ENCODE measurements around the gene ANKRD2. TPM values are rescaled to one million over a fixed set of nuclear protein-coding genes. Genes with fewer than 3 reads are reported as not detected.

Gene ANKRD2
- polyA plus RNA-seq, 1 experiment: 0.05 TPM

DNA sequence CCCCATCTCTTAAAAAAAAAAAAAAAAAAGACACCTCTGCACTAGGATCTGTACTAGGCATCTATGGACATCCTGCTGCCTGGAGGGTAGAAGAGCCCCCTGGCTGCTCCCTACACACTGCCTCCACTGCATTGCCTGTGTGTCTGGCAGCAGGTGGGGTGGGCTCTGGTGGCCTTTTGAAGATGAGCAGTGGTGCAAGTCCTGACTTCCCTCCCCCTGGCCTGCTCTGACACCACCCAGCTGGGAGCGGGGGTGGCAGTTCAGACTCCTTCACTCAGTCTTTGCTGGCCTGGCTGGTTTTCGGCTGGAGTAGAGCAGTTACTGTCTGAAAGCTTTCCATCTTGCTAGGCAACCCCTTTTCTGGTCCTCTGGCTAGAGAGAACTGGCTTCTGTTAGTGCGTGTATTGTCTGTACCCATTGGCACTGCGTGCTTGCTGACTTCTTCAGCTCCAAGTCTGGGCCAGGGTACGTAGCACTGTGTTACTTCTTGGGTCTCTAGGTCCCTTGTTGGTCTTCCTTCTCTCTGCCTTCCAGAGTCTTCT is 34.6 kb downstream of the ANKRD2 start:
- no peak for DNase-seq (ENCODE audit: low read depth, low spot score)
- no peak overlapping the region for H3K27ac ChIP-seq (ENCODE audit: low read depth, low read length)
- no peaks in the 10 kb centered on the region for H3K9me3 ChIP-seq (ENCODE audit: control insufficient read depth, insufficient read depth, low read length)
- POLR2A ChIA-PET: no interaction called here
- TF ChIP-seq, protein P1, sequence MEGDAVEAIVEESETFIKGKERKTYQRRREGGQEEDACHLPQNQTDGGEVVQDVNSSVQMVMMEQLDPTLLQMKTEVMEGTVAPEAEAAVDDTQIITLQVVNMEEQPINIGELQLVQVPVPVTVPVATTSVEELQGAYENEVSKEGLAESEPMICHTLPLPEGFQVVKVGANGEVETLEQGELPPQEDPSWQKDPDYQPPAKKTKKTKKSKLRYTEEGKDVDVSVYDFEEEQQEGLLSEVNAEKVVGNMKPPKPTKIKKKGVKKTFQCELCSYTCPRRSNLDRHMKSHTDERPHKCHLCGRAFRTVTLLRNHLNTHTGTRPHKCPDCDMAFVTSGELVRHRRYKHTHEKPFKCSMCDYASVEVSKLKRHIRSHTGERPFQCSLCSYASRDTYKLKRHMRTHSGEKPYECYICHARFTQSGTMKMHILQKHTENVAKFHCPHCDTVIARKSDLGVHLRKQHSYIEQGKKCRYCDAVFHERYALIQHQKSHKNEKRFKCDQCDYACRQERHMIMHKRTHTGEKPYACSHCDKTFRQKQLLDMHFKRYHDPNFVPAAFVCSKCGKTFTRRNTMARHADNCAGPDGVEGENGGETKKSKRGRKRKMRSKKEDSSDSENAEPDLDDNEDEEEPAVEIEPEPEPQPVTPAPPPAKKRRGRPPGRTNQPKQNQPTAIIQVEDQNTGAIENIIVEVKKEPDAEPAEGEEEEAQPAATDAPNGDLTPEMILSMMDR (IDR thresholded peaks at IDR 0.05; ENCODE audit: low read depth, low read length): no peak
- no peaks in the 10 kb centered on the region for H3K27me3 ChIP-seq (ENCODE audit: control insufficient read depth, insufficient read depth, low read length)
- no peak overlapping the region for H3K4me3 ChIP-seq (ENCODE audit: low read depth, low read length)
- CTCF ChIA-PET: interaction anchor here (3.9 kb wide), 1 partner anchor 35 kb away, joined by 15 read pairs; the partner anchor contains the start of gene ANKRD2

DNA sequence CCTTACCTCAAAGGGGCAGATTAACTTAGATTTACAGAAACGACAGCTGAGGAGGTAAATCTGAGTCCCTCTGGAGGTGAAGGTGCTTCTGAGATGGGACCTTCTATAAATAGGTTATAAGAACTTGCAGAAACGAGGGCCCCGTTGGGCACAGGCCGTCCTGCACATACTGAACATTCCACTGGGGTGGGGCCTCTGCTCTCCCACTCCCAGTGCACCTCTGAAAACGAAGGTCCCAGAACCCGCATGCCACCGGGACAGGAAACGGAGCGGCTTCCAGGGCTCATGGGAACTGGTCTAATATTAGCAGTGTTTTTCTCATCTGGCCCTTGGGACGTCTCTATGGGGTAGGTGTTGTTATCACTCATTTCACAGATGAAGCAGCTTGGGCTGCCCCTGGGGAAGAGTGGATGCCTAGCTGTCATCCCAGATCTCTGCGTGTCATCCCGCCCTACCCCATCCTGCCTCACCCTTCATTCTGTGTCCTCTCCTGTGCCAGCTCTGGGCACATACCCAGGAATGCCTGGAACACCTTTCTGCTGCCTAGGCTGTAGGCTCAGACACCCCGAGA is 36.5 kb downstream of the ANKRD2 start:
- CTCF ChIA-PET: interaction anchor here (0.7 to 3.9 kb wide), 3 partner anchors 9 to 1783 kb away, joined by 4 to 15 read pairs (median 5); partner anchors contain the start of gene ANKRD2
- no peak for DNase-seq (ENCODE audit: low read depth, low spot score)
- no peaks in the 10 kb centered on the region for H3K9me3 ChIP-seq (ENCODE audit: control insufficient read depth, insufficient read depth, low read length)
- no peak overlapping the region for H3K4me3 ChIP-seq (ENCODE audit: low read depth, low read length)
- no peak overlapping the region for H3K27ac ChIP-seq (ENCODE audit: low read depth, low read length)
- TF ChIP-seq, protein P1 (IDR thresholded peaks at IDR 0.05; ENCODE audit: low read depth, low read length): no peak
- POLR2A ChIA-PET: no interaction called here
- H3K27me3 ChIP-seq (ENCODE audit: control insufficient read depth, insufficient read depth, low read length): no peaks in the 10 kb centered on the region

DNA sequence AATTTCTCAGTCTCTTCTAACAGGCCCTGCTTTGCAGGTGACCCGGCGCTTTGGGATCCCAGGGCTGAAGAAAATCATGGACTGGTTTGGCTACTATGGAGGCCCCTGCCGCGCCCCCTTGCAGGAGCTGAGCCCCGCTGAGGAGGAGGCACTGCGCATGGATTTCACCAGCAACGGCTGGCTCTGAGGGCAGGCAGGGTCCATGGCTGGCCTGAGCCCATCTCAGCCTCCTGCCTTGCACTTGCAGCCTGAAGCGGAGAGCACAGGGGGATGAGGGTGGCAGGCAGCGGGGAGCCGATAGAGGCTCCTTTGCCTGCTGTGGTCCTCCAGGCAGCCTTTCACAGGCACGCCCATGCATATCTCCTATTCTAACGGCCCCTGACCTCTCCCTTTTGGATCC is 38.9 kb downstream of the ANKRD2 start:
- ChIA-PET POLR2A (no interaction called here), CTCF (interaction anchor here (0.8 to 3.9 kb wide), 9 partner anchors 12 to 150 kb away, joined by 3 to 22 read pairs (median 5); partner anchors contain the start of gene ANKRD2)
- Histone ChIP-seq H3K9me3 (ENCODE audit: control insufficient read depth, insufficient read depth, low read length) (no peaks in the 10 kb centered on the region), H3K27me3 (ENCODE audit: control insufficient read depth, insufficient read depth, low read length) (no peaks in the 10 kb centered on the region), H3K27ac (ENCODE audit: low read depth, low read length) (no peak overlapping the region), H3K4me3 (ENCODE audit: low read depth, low read length) (no peak overlapping the region)
- DNase-seq (ENCODE audit: low read depth, low spot score): no peak
- TF ChIP-seq, protein P1 (IDR thresholded peaks at IDR 0.05; ENCODE audit: low read depth, low read length): no peak

DNA sequence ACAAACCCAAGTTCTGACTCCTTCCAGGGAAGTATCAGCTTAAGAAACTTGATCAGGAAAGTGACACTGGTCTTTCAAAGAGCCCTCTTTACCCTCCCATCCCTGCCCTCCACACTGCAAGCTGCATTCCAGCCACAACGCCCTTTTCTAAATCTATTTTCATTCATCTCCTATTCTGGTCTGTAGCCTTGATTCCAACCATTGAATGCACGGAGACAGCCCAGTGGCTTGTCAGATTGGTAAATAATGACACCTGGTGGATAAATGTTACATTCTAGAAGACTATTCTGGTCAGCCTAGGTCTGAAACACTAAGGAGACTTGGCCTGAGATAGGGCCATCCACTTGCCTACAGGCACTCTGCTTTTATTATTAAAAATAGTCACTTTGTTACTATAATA is 39.8 kb downstream of the ANKRD2 start:
- Histone ChIP-seq H3K4me3 (ENCODE audit: low read depth, low read length) (no peak overlapping the region), H3K27me3 (ENCODE audit: control insufficient read depth, insufficient read depth, low read length) (no peaks in the 10 kb centered on the region), H3K9me3 (ENCODE audit: control insufficient read depth, insufficient read depth, low read length) (no peaks in the 10 kb centered on the region), H3K27ac (ENCODE audit: low read depth, low read length) (no peak overlapping the region)
- peak; percentile 15 for DNase-seq (ENCODE audit: low read depth, low spot score)
- ChIA-PET POLR2A (no interaction called here), CTCF (interaction anchor here (0.6 to 2.5 kb wide), 18 partner anchors 11 to 351 kb away, joined by 3 to 22 read pairs (median 3); partner anchors contain the start of genes ANKRD2 and PI4K2A)
- TF ChIP-seq, protein P1 (IDR thresholded peaks at IDR 0.05; ENCODE audit: low read depth, low read length): peak; percentile 32; the same call in 1 of the 2 replicates

DNA sequence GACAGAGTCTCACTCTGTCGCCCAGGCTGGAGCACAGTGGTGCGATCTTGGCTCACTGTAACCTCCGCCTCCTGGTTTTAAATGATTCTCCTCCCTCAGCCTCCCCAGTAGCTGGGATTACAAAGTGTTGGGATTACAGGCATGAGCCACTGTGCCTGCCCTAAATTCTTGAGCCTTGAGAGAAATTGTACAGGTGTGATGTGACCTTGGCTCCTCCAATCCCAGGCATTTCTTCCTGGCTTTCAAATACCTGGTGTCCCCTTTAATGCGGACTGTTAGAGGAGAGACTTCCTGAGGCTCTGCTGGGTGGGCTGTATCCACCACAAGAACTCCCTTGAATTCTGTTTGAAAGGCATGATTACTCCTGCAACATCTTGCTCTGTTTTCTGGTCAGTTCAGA is 45.7 kb downstream of the ANKRD2 start:
- CTCF ChIA-PET: interaction anchor here (0.6 to 1.0 kb wide), 3 partner anchors 9 to 163 kb away, joined by 3 to 4 read pairs (median 3); no protein-coding TSS in a partner anchor

More for the DNA sequence above, 45.7 kb downstream of the ANKRD2 start:
- Histone ChIP-seq H3K27me3 (ENCODE audit: control insufficient read depth, insufficient read depth, low read length) (no peaks in the 10 kb centered on the region), H3K9me3 (ENCODE audit: control insufficient read depth, insufficient read depth, low read length) (no peaks in the 10 kb centered on the region), H3K4me3 (ENCODE audit: low read depth, low read length) (no peak overlapping the region), H3K27ac (ENCODE audit: low read depth, low read length) (no peak overlapping the region)
- DNase-seq (ENCODE audit: low read depth, low spot score): no peak
- POLR2A ChIA-PET: no interaction called here
- TF ChIP-seq, protein P1 (IDR thresholded peaks at IDR 0.05; ENCODE audit: low read depth, low read length): no peak

Measured in AG04450 (cell line).